Measurements from ENCODE around the gene RASGEF1C. TPM values are rescaled to one million over a fixed set of nuclear protein-coding genes. Genes with fewer than 3 reads are reported as not detected.
A peak's percentile ranks its signal among the peaks of the same experiment; 100 is the strongest.

The RASGEF1C gene
- total RNA-seq, 1 donor from 2014 or later: not detected

- Mint-ChIP-seq H3K27me3 (ENCODE audit: low read depth) (peaks cover 24% of the 10 kb centered on the region), H3K36me3 (ENCODE audit: low read depth) (no peaks in the 10 kb centered on the region), H3K9me3 (ENCODE audit: low read depth) (no peaks in the 10 kb centered on the region), H3K4me1 (ENCODE audit: low read depth) (peaks cover 25% of the 10 kb centered on the region), H3K4me3 (ENCODE audit: unreplicated experiment) (no peak overlapping the region), H3K27ac (ENCODE audit: unreplicated experiment) (peak overlapping the region; percentile 71)
- DNase-seq (ENCODE audit: low spot score): no peak
- TF ChIP-seq CTCF (IDR thresholded peaks at IDR 0.05): no peak
Observed at GRCh38 chr5:180174587-180174972, 34.4 kb downstream of the RASGEF1C start.

- Mint-ChIP-seq H3K4me1 (ENCODE audit: low read depth) (peaks cover 25% of the 10 kb centered on the region), H3K27ac (ENCODE audit: unreplicated experiment) (peak overlapping the region; percentile 71)
Observed at GRCh38 chr5:180173875-180174586, 35.0 kb downstream of the RASGEF1C start.

GRCh38 chr5:180173198-180173544 is 35.8 kb downstream of the RASGEF1C start:
- peaks cover 25% of the 10 kb centered on the region for H3K4me1 Mint-ChIP-seq (ENCODE audit: low read depth)
- TF ChIP-seq CTCF (IDR thresholded peaks at IDR 0.05): no peak
- no peak for DNase-seq (ENCODE audit: low spot score)
- H3K27me3 Mint-ChIP-seq (ENCODE audit: low read depth): peaks cover 16% of the 10 kb centered on the region
- H3K4me3 Mint-ChIP-seq (ENCODE audit: unreplicated experiment): no peak overlapping the region
- H3K27ac Mint-ChIP-seq (ENCODE audit: unreplicated experiment): no peak overlapping the region
- H3K36me3 Mint-ChIP-seq (ENCODE audit: low read depth): no peaks in the 10 kb centered on the region
- H3K9me3 Mint-ChIP-seq (ENCODE audit: low read depth): no peaks in the 10 kb centered on the region

More at GRCh38 chr5:180173875-180174586, 35.0 kb downstream of the RASGEF1C start:
- no peak overlapping the region for H3K4me3 Mint-ChIP-seq (ENCODE audit: unreplicated experiment)
- no peak for TF ChIP-seq CTCF (IDR thresholded peaks at IDR 0.05)
- DNase-seq (ENCODE audit: low spot score): no peak
- H3K27me3 Mint-ChIP-seq (ENCODE audit: low read depth): peaks cover 20% of the 10 kb centered on the region
- H3K36me3 Mint-ChIP-seq (ENCODE audit: low read depth): no peaks in the 10 kb centered on the region
- H3K9me3 Mint-ChIP-seq (ENCODE audit: low read depth): no peaks in the 10 kb centered on the region

GRCh38 chr5:180172447-180173197 is 36.4 kb downstream of the RASGEF1C start:
- Mint-ChIP-seq H3K4me1 (ENCODE audit: low read depth) (peaks cover 24% of the 10 kb centered on the region), H3K9me3 (ENCODE audit: low read depth) (no peaks in the 10 kb centered on the region), H3K36me3 (ENCODE audit: low read depth) (no peaks in the 10 kb centered on the region), H3K27ac (ENCODE audit: unreplicated experiment) (no peak overlapping the region), H3K4me3 (ENCODE audit: unreplicated experiment) (no peak overlapping the region), H3K27me3 (ENCODE audit: low read depth) (peaks cover 16% of the 10 kb centered on the region)
- no peak for DNase-seq (ENCODE audit: low spot score)
- no peak for TF ChIP-seq CTCF (IDR thresholded peaks at IDR 0.05)

GRCh38 chr5:180171568-180172094 is 37.4 kb downstream of the RASGEF1C start:
- peaks cover 14% of the 10 kb centered on the region for H3K27me3 Mint-ChIP-seq (ENCODE audit: low read depth)
- no peak for TF ChIP-seq CTCF (IDR thresholded peaks at IDR 0.05)
- H3K4me1 Mint-ChIP-seq (ENCODE audit: low read depth): peaks cover 18% of the 10 kb centered on the region
- no peaks in the 10 kb centered on the region for H3K36me3 Mint-ChIP-seq (ENCODE audit: low read depth)
- DNase-seq (ENCODE audit: low spot score): no peak
- H3K27ac Mint-ChIP-seq (ENCODE audit: unreplicated experiment): no peak overlapping the region
- no peaks in the 10 kb centered on the region for H3K9me3 Mint-ChIP-seq (ENCODE audit: low read depth)
- no peak overlapping the region for H3K4me3 Mint-ChIP-seq (ENCODE audit: unreplicated experiment)
